ENCODE data around the gene SLC13A4.
"Not testable (repeated sequence)": the region's sequence is repeated elsewhere in the genome, so short reads cannot be mapped to it uniquely, and the experiment has no call there.

SLC13A4 gene

GRCh38 chr7:135728136-135728669 is at the start of gene SLC13A4:
Gene SLC13A4, minus strand, starts transcription at chr7:135728186. Its CDS starts 690 bp downstream, at chr7:135727496.
- DNase-seq, result no peak

- not testable (repeated sequence) for DNase-seq
Observed at GRCh38 chr7:135775915-135776314, 47.9 kb upstream of the SLC13A4 start.

GRCh38 chr7:135775230-135775629 is 47.2 kb upstream of the SLC13A4 start:
- no peak for DNase-seq

- no peak for DNase-seq
Observed at GRCh38 chr7:135774284-135774683, 46.3 kb upstream of the SLC13A4 start.

- DNase-seq, result no peak
Observed at GRCh38 chr7:135773464-135773863, 45.5 kb upstream of the SLC13A4 start.

- DNase-seq, result no peak
Observed at GRCh38 chr7:135772639-135773222, 44.7 kb upstream of the SLC13A4 start.

GRCh38 chr7:135771961-135772638 is 44.1 kb upstream of the SLC13A4 start:
- no peak for DNase-seq

- no peak for DNase-seq
Observed at GRCh38 chr7:135771051-135771450, 43.1 kb upstream of the SLC13A4 start.

GRCh38 chr7:135770139-135770710 is 42.2 kb upstream of the SLC13A4 start:
- no peak for DNase-seq

- no peak for DNase-seq
Observed at GRCh38 chr7:135769005-135769802, 41.2 kb upstream of the SLC13A4 start.

- no peak for DNase-seq
Observed at GRCh38 chr7:135768467-135768866, 40.5 kb upstream of the SLC13A4 start.

- no peak for DNase-seq
Observed at GRCh38 chr7:135768064-135768463, 40.1 kb upstream of the SLC13A4 start.

GRCh38 chr7:135763261-135763660 is 35.3 kb upstream of the SLC13A4 start:
- no peak for DNase-seq

GRCh38 chr7:135761751-135762488 is 33.9 kb upstream of the SLC13A4 start:
- no peak for DNase-seq

- no peak for DNase-seq
Observed at GRCh38 chr7:135759532-135759931, 31.5 kb upstream of the SLC13A4 start.

GRCh38 chr7:135758531-135758932 is 30.5 kb upstream of the SLC13A4 start:
- DNase-seq, result no peak

GRCh38 chr7:135757719-135758411 is 29.9 kb upstream of the SLC13A4 start:
- no peak for DNase-seq

GRCh38 chr7:135756191-135756590 is 28.2 kb upstream of the SLC13A4 start:
- no peak for DNase-seq

- no peak for DNase-seq
Observed at GRCh38 chr7:135755351-135755753, 27.4 kb upstream of the SLC13A4 start.

- DNase-seq, result no peak
Observed at GRCh38 chr7:135753616-135754413, 25.8 kb upstream of the SLC13A4 start.

GRCh38 chr7:135748770-135749169 is 20.8 kb upstream of the SLC13A4 start, which contains the start of gene FAM180A:
Gene FAM180A, minus strand, starts transcription at chr7:135748813. Its CDS starts 233 bp downstream, at chr7:135748580.
- DNase-seq, result no peak
